H1 (cell line): ENCODE results near the gene RGS14. TPM values are rescaled to one million over a fixed set of nuclear protein-coding genes. Genes with fewer than 3 reads are reported as not detected.

ENCODE experiments used
- ATF2 ChIP-seq: IDR thresholded peaks from 2 replicates; pipeline ENCODE4 v1.6.1; 2012; ENCODE audit warnings: low read length, inconsistent platforms
- CBX5 ChIP-seq: fragments of 300-800, 300-1000 bp; sonication (generic); IDR thresholded peaks from 2 replicates; pipeline ENCODE4 v1.7.1; 2016; ENCODE audit warnings: antibody characterized with exemption, low read length, low read depth
- EZH2 ChIP-seq: fragments of 200-600 bp; sonication (generic); IDR thresholded peaks from 2 replicates; pipeline ENCODE4 v1.7.1; 2012; ENCODE audit warnings: low read depth, mild to moderate bottlenecking, moderate library complexity, low read length, inconsistent platforms; ENCODE audit not compliant: severe bottlenecking
- KDM5A ChIP-seq: fragments of 200-600 bp; IDR thresholded peaks from 2 replicates; pipeline ENCODE4 v1.7.1; 2012; ENCODE audit warnings: mild to moderate bottlenecking, low read length, inconsistent platforms, mixed read lengths
- PHF8 ChIP-seq: fragments of 200-600 bp; sonication (generic); conservative IDR thresholded peaks from 2 replicates; pipeline ENCODE4 v1.7.1; 2012; ENCODE audit warnings: low read depth, mild to moderate bottlenecking, inconsistent platforms, low read length, moderate library complexity
- RFX5 ChIP-seq: IDR thresholded peaks from 2 replicates; pipeline ENCODE4 v1.6.1; 2011; ENCODE audit warnings: low read depth, low read length, improper control_type of control experiment, borderline replicate concordance
- SIRT6 ChIP-seq: IDR thresholded peaks from one replicate; pipeline ENCODE4 v1.7.1; 2012; ENCODE audit warnings: low read length, inconsistent platforms
- SP2 ChIP-seq: IDR thresholded peaks from 2 replicates; pipeline ENCODE4 v1.6.1; 2012; ENCODE audit warnings: mild to moderate bottlenecking, low read length, inconsistent platforms
- SRF ChIP-seq: IDR thresholded peaks from 2 replicates; pipeline ENCODE4 v1.6.1; 2011; ENCODE audit warnings: mild to moderate bottlenecking, low read depth, low read length, moderate library complexity
- polyA plus RNA-seq, 7 experiments: library from polyadenylated mRNA; depleted of rRNA in 3 of 7; stranded (reverse) in 5 of 7; unstranded in 2 of 7; fragments of >200 nt in 5 of 7; fragments of 200-250 nt in 2 of 7; gene quantifications; 1 replicate in 5 of 7; 2 replicates in 1 of 7; 4 replicates in 1 of 7; pipeline versions ENCODE4 v1.2.1 to v1.2.3, GENCODE V29; 2011 to 2013; ENCODE audit warnings: missing spikeins in 2 of 7, mixed read lengths in 2 of 7
- total RNA-seq: library from RNA; stranded (reverse); fragmentation: NEBNext Ultra II Directional; extraction: Animal tissue kit (Norgen Biotek cat#: 25700); gene quantifications from 2 replicates; pipeline ENCODE4 v1.2.1, GENCODE V29; 2021

RGS14 gene
- total and polyA plus RNA-seq, 2 of the 8 experiments (the other 6 are each of a cell fraction or from before 2014, with no cell fraction given) = 24.4 to 46.1 TPM

GRCh38 chr5:177338251-177339106 is 19.2 kb upstream of the RGS14 start (continued):
- no peak for TF ChIP-seq ATF2
- no peak for TF ChIP-seq SRF
- TF ChIP-seq CBX5 = no peak
- TF ChIP-seq SP2 = no peak
- no peak for TF ChIP-seq PHF8
- TF ChIP-seq SIRT6 = no peak
- no peak for TF ChIP-seq KDM5A
- no peak for TF ChIP-seq RFX5
- no peak for TF ChIP-seq EZH2
